Bronchial epithelial cell (primary cell): ENCODE results near the gene ST3GAL4. TPM values are rescaled to one million over a fixed set of nuclear protein-coding genes. Genes with fewer than 3 reads are reported as not detected.

Experiments
- DNase-seq: peaks from one replicate; pipeline ENCODE4 v3.0.0-alpha.2; 2010; ENCODE audit warnings: low read depth
- FAIRE-seq: peaks from 2 replicates; lab custom pipeline; 2011; peaks lifted over from hg19 to GRCh38; lab: Jason Lieb, UNC
- H3K27me3 ChIP-seq: 2 replicates; pipeline ENCODE4 v1.5.1; 2011; ENCODE audit warnings: low read length; ENCODE audit not compliant: control insufficient read depth, insufficient read depth
- H3K36me3 ChIP-seq: 2 replicates; pipeline ENCODE4 v1.5.1; 2011; ENCODE audit warnings: low read length; ENCODE audit not compliant: control insufficient read depth, insufficient read depth
- H3K4me3 ChIP-seq: 2 replicates; pipeline ENCODE4 v1.5.1; 2011; ENCODE audit warnings: mild to moderate bottlenecking, low read depth, low read length, control low read depth
- total RNA-seq: library from RNA; depleted of rRNA; stranded (reverse); fragments of >200 nt; gene quantifications from 2 replicates; pipeline ENCODE4 v1.2.1, GENCODE V29; 2014
- TF ChIP-seq, protein P1 (sequence below): IDR thresholded peaks from 2 replicates; pipeline ENCODE4 v1.5.1; 2011; ENCODE audit warnings: mild to moderate bottlenecking, moderate library complexity, low read length, control low read depth, inconsistent platforms; ENCODE audit not compliant: insufficient read depth, severe bottlenecking

The ST3GAL4 gene
- total RNA-seq, 1 donor from 2014 or later = 12.4 TPM

GRCh38 chr11:126328001-126328390, 27.5 kb upstream of the ST3GAL4 start:
- H3K27me3 ChIP-seq = no peaks in the 10 kb centered on the region
- no peak overlapping the region for H3K4me3 ChIP-seq
- TF ChIP-seq, protein P1, sequence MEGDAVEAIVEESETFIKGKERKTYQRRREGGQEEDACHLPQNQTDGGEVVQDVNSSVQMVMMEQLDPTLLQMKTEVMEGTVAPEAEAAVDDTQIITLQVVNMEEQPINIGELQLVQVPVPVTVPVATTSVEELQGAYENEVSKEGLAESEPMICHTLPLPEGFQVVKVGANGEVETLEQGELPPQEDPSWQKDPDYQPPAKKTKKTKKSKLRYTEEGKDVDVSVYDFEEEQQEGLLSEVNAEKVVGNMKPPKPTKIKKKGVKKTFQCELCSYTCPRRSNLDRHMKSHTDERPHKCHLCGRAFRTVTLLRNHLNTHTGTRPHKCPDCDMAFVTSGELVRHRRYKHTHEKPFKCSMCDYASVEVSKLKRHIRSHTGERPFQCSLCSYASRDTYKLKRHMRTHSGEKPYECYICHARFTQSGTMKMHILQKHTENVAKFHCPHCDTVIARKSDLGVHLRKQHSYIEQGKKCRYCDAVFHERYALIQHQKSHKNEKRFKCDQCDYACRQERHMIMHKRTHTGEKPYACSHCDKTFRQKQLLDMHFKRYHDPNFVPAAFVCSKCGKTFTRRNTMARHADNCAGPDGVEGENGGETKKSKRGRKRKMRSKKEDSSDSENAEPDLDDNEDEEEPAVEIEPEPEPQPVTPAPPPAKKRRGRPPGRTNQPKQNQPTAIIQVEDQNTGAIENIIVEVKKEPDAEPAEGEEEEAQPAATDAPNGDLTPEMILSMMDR = no peak
- DNase-seq (no peak), FAIRE-seq (no peak)
- H3K36me3 ChIP-seq = peaks cover 1% of the 10 kb centered on the region

- no peak for FAIRE-seq
- TF ChIP-seq, protein P1 = no peak
- Histone ChIP-seq H3K36me3 (peaks cover 1% of the 10 kb centered on the region), H3K27me3 (no peaks in the 10 kb centered on the region), H3K4me3 (no peak overlapping the region)
- no peak for DNase-seq
These were observed 27.0 kb upstream of the ST3GAL4 start for GRCh38 chr11:126328444-126328843.

DNA sequence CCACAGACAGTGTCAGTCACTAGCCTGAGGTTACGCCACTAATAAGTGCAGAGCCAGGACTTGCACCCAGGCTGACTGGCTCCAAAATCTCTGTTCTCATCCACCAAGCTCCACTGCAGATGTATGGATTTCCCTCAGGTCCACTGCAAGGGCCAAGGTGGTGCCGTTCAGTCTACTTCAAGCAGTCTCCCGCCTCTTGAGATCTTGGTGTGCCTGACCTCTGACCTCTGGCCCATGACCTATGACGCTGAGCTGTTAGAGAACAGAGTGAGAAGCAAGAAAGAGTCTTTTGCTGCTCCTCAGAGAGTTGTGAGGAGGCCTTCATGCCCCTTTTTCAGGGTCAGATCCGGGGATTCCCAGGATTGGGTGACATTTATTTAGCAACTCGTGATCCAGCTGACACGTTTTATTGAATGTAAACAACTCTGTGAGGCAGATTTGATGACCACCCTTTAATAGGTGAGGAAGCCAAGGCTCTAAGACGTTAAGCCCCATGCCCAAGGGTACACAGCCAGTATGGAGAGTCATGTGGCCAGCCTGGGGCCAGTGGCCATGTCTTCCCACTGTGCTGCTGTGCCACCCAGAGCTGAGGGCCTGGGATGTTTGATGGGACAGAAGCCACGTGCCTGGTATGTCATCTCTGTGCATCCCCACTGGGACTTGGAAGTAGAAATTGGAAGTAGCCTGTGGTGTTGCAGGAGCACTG, 26.4 kb upstream of the ST3GAL4 start:
- no peaks in the 10 kb centered on the region for H3K27me3 ChIP-seq
- FAIRE-seq (peak; percentile 58), DNase-seq (no peak)
- TF ChIP-seq, protein P1 = no peak
- H3K36me3 ChIP-seq = peaks cover 1% of the 10 kb centered on the region
- no peak overlapping the region for H3K4me3 ChIP-seq

GRCh38 chr11:126329644-126330211, 25.8 kb upstream of the ST3GAL4 start:
- Histone ChIP-seq H3K36me3 (peaks cover 1% of the 10 kb centered on the region), H3K27me3 (no peaks in the 10 kb centered on the region), H3K4me3 (no peak overlapping the region)
- TF ChIP-seq, protein P1 = no peak
- FAIRE-seq (no peak), DNase-seq (no peak)

DNA sequence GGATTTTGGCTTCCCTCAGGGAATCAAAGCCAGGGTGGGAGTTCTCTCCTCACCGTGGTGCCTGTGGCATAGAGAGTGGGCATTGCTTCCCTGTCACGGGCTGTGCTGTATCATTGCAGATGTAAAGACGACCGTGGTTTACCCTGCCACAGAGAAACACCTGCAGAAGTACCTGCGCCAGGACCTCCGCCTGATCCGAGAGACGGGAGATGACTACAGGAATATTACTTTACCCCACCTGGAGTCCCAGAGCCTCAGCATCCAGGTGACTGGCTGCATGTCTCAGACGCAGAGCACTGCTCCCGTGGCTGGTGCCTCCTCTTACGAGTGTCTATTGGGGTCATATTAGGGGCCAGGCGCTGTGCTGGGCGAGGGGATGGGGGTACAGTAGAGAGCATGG, 24.2 kb upstream of the ST3GAL4 start:
- FAIRE-seq = no peak
- no peak for DNase-seq
- Histone ChIP-seq H3K4me3 (no peak overlapping the region), H3K36me3 (peaks cover 1% of the 10 kb centered on the region), H3K27me3 (no peaks in the 10 kb centered on the region)
- TF ChIP-seq, protein P1 = no peak

DNA sequence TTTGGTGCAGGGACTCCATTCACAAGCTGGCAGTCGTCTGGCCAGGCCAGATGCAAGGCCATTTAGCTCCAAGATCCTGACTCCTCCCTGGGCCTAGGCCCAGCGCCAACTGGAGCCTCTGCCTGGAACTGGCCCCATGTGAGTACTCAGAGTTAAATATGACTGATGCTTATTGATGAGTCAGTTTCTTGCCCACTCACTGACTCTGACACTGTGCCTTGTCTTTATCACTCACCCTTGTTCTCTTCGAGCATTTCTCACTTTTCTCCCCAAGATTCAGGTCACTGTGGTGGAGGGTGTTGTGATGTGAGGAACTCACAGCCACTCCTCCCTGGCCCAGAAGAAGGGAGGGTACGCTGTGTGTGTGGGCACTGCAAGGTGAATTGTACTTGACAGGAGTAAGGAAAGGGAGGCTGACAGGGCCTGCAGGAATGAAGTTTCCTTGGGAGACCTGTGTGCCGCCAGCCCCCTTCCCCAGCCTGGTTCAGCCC, 23.2 kb upstream of the ST3GAL4 start:
- TF ChIP-seq, protein P1 = no peak
- no peak for FAIRE-seq
- Histone ChIP-seq H3K36me3 (peaks cover 1% of the 10 kb centered on the region), H3K4me3 (no peak overlapping the region), H3K27me3 (no peaks in the 10 kb centered on the region)
- peak; percentile 77 for DNase-seq
